ENCODE measurements around the gene MCM8.

Gene MCM8

GRCh38 chr20:5933802-5934436 lies 16.5 kb upstream of the MCM8 start:
- H3K9me3 ChIP-seq, result no peaks in the 10 kb centered on the region
- intact Hi-C loops (cut with DNase I; ENCODE audit: low total_unique reads), result no loop called here
- TF ChIP-seq CTCF (IDR thresholded peaks at IDR 0.05), result no peak

GRCh38 chr20:5935384-5935783 lies 15.1 kb upstream of the MCM8 start:
- H3K36me3 ChIP-seq, result peaks cover 21 to 35% (median 30%) of the 10 kb centered on the region in 3 donors
- no peak overlapping the region for H3K4me3 ChIP-seq
- no peak for TF ChIP-seq CTCF (IDR thresholded peaks at IDR 0.05)
- no peaks in the 10 kb centered on the region for H3K4me1 ChIP-seq
- intact Hi-C loops (cut with DNase I; ENCODE audit: low total_unique reads), result no loop called here
- no peak for DNase-seq
- no peak overlapping the region for H3K27ac ChIP-seq
- peaks cover 0 to 2% of the 10 kb centered on the region in 2 donors for H3K27me3 ChIP-seq
- H3K9me3 ChIP-seq, result no peaks in the 10 kb centered on the region

More at GRCh38 chr20:5933802-5934436, 16.5 kb upstream of the MCM8 start:
- H3K36me3 ChIP-seq, result peaks cover 8 to 20% (median 15%) of the 10 kb centered on the region in 3 donors
- no peak overlapping the region for H3K27ac ChIP-seq
- H3K27me3 ChIP-seq, result peaks cover 0 to 2% of the 10 kb centered on the region in 2 donors
- DNase-seq, result no peak
- H3K4me3 ChIP-seq, result no peak overlapping the region
- no peaks in the 10 kb centered on the region for H3K4me1 ChIP-seq

GRCh38 chr20:5936238-5936637 lies 14.2 kb upstream of the MCM8 start:
- H3K27me3 ChIP-seq, result no peaks in the 10 kb centered on the region
- H3K27ac ChIP-seq, result no peak overlapping the region
- H3K9me3 ChIP-seq, result no peaks in the 10 kb centered on the region
- no peak overlapping the region for H3K4me3 ChIP-seq
- H3K4me1 ChIP-seq, result no peaks in the 10 kb centered on the region
- no peak for TF ChIP-seq CTCF (IDR thresholded peaks at IDR 0.05)
- no peak for DNase-seq
- peaks cover 30 to 43% (median 38%) of the 10 kb centered on the region in 3 donors for H3K36me3 ChIP-seq
- intact Hi-C loops (cut with DNase I; ENCODE audit: low total_unique reads), result no loop called here

- DNase-seq, result no peak
- Histone ChIP-seq H3K27me3 (no peaks in the 10 kb centered on the region), H3K27ac (no peak overlapping the region), H3K4me1 (no peaks in the 10 kb centered on the region), H3K9me3 (no peaks in the 10 kb centered on the region), H3K4me3 (no peak overlapping the region), H3K36me3 (peaks cover 48 to 66% (median 61%) of the 10 kb centered on the region in 3 donors)
- intact Hi-C loops (cut with DNase I; ENCODE audit: low total_unique reads), result no loop called here
- TF ChIP-seq CTCF (IDR thresholded peaks at IDR 0.05), result no peak
Measured at GRCh38 chr20:5938456-5939029, 11.9 kb upstream of the MCM8 start.

GRCh38 chr20:5945963-5946362 lies 4.5 kb upstream of the MCM8 start:
- intact Hi-C loops (cut with DNase I; ENCODE audit: low total_unique reads), result loop anchor here (10.0 kb wide), 1 partner anchor 129 kb away; no protein-coding TSS in a partner anchor

More at GRCh38 chr20:5945963-5946362, 4.5 kb upstream of the MCM8 start:
- Histone ChIP-seq H3K36me3 (peaks cover 47 to 62% (median 49%) of the 10 kb centered on the region in 3 donors), H3K4me3 (no peak overlapping the region), H3K9me3 (no peaks in the 10 kb centered on the region), H3K4me1 (peaks cover 0 to 15% (median 12%) of the 10 kb centered on the region in 4 donors), H3K27me3 (no peaks in the 10 kb centered on the region), H3K27ac (no peak overlapping the region)
- no peak for DNase-seq
- TF ChIP-seq CTCF (IDR thresholded peaks at IDR 0.05), result no peak
